HG03342 (cell line): ENCODE measurements around the gene SUMO1.

Experiments used
- ATAC-seq: cut with Tn5 transposase; IDR thresholded peaks from one replicate; pipeline ENCODE4 v1.9.1; 2021; ENCODE audit warnings: mild to moderate bottlenecking, moderate library complexity; ENCODE audit not compliant: unreplicated experiment

SUMO1 gene

GRCh38 chr2:202157211-202157990 lies 81.0 kb downstream of the SUMO1 start:
- ATAC-seq, result no peak
